ENCODE data around the gene PLLP. TPM values are rescaled to one million over a fixed set of nuclear protein-coding genes. Genes with fewer than 3 reads are reported as not detected.

The PLLP gene
- total RNA-seq: 10 to 100 TPM; 15.5 to 38.5 (median 31.5) TPM

GRCh38 chr16:57284209-57284951, at the start of gene PLLP:
Gene PLLP (minus strand): TSS chr16:57284672. CDS start chr16:57284540, 132 bp downstream.
- H3K9me3 ChIP-seq: no peaks in the 10 kb centered on the region
- H3K36me3 ChIP-seq: no peaks in the 10 kb centered on the region
- intact Hi-C loops (cut with DNase I): loop anchor here (10.0 kb wide), 1 partner anchor 190 kb away; the partner anchor contains the start of gene CPNE2
- 3 to 16% methylated on average over 7 to 19 of the region's 95 CpGs for WGBS, 2 donors
- H3K27me3 ChIP-seq: peaks cover 0 to 19% (median 0%) of the 10 kb centered on the region in 4 donors
- TF ChIP-seq POLR2A (IDR thresholded peaks at IDR 0.05) (peak in 1 of 4 donors; percentile 27), CTCF (IDR thresholded peaks at IDR 0.05) (no peak)
- peak within 1 kb of the TSS; percentile 64 to 73 (median 70) for H3K4me3 ChIP-seq
- DNase-seq: no peak
- H3K4me1 ChIP-seq: peaks cover 13 to 59% (median 32%) of the 10 kb centered on the region in 3 donors
- H3K27ac ChIP-seq: peak within 1 kb of the TSS; percentile 34 to 85 (median 77)

- WGBS, 2 donors: 88% methylated on average over 1 of the region's 1 CpG
- intact Hi-C loops (cut with DNase I): no loop called here
- TF ChIP-seq CTCF (IDR thresholded peaks at IDR 0.05) (no peak), POLR2A (IDR thresholded peaks at IDR 0.05) (no peak)
- no peak overlapping the region for H3K27ac ChIP-seq
- no peak overlapping the region for H3K4me3 ChIP-seq
- H3K4me1 ChIP-seq: no peaks in the 10 kb centered on the region
- DNase-seq: no peak
- peaks cover 0 to 7% (median 4%) of the 10 kb centered on the region in 3 donors for H3K9me3 ChIP-seq
- H3K36me3 ChIP-seq: no peaks in the 10 kb centered on the region
- no peaks in the 10 kb centered on the region for H3K27me3 ChIP-seq
Measured at GRCh38 chr16:57333402-57333801, 48.9 kb upstream of the PLLP start.

- WGBS, 2 donors: 80 to 92% methylated on average over 3 of the region's 3 CpGs
- no peaks in the 10 kb centered on the region for H3K36me3 ChIP-seq
- TF ChIP-seq CTCF (IDR thresholded peaks at IDR 0.05) (no peak), POLR2A (IDR thresholded peaks at IDR 0.05) (no peak)
- H3K27me3 ChIP-seq: no peaks in the 10 kb centered on the region
- H3K9me3 ChIP-seq: peaks cover 0 to 4% (median 0%) of the 10 kb centered on the region in 3 donors
- H3K4me3 ChIP-seq: no peak overlapping the region
- H3K4me1 ChIP-seq: no peaks in the 10 kb centered on the region
- H3K27ac ChIP-seq: no peak overlapping the region
- no peak for DNase-seq
- intact Hi-C loops (cut with DNase I): no loop called here
Measured at GRCh38 chr16:57331355-57331754, 46.9 kb upstream of the PLLP start.

- H3K27ac ChIP-seq: no peak overlapping the region
- TF ChIP-seq CTCF (IDR thresholded peaks at IDR 0.05) (no peak), POLR2A (IDR thresholded peaks at IDR 0.05) (no peak)
- DNase-seq: no peak
- H3K4me3 ChIP-seq: no peak overlapping the region
- no peaks in the 10 kb centered on the region for H3K27me3 ChIP-seq
- intact Hi-C loops (cut with DNase I): no loop called here
- WGBS, 2 donors: 72 to 79% methylated on average over 8 of the region's 8 CpGs
- no peaks in the 10 kb centered on the region for H3K4me1 ChIP-seq
- no peaks in the 10 kb centered on the region for H3K36me3 ChIP-seq
- peaks cover 0 to 4% (median 0%) of the 10 kb centered on the region in 3 donors for H3K9me3 ChIP-seq
Measured at GRCh38 chr16:57329718-57330327, 45.4 kb upstream of the PLLP start.

- Histone ChIP-seq H3K27ac (no peak overlapping the region), H3K4me3 (no peak overlapping the region), H3K36me3 (no peaks in the 10 kb centered on the region), H3K9me3 (no peaks in the 10 kb centered on the region), H3K4me1 (no peaks in the 10 kb centered on the region), H3K27me3 (no peaks in the 10 kb centered on the region)
- DNase-seq: no peak
- TF ChIP-seq POLR2A (IDR thresholded peaks at IDR 0.05) (no peak), CTCF (IDR thresholded peaks at IDR 0.05) (no peak)
- intact Hi-C loops (cut with DNase I): no loop called here
- WGBS, 2 donors: 69 to 75% methylated on average over 1 of the region's 1 CpG
Measured at GRCh38 chr16:57325458-57325857, 41.0 kb upstream of the PLLP start.

Data from esophagus squamous epithelium (tissue), 5 donors.